ENCODE measurements around the gene UBE2S. TPM values are rescaled to one million over a fixed set of nuclear protein-coding genes. Genes with fewer than 3 reads are reported as not detected.

The UBE2S gene
- total and polyA plus RNA-seq, 10 of the 15 experiments (the other 5 are each of a cell fraction or from before 2014, with no cell fraction given): 2.3 to 640 (median 127) TPM

DNA sequence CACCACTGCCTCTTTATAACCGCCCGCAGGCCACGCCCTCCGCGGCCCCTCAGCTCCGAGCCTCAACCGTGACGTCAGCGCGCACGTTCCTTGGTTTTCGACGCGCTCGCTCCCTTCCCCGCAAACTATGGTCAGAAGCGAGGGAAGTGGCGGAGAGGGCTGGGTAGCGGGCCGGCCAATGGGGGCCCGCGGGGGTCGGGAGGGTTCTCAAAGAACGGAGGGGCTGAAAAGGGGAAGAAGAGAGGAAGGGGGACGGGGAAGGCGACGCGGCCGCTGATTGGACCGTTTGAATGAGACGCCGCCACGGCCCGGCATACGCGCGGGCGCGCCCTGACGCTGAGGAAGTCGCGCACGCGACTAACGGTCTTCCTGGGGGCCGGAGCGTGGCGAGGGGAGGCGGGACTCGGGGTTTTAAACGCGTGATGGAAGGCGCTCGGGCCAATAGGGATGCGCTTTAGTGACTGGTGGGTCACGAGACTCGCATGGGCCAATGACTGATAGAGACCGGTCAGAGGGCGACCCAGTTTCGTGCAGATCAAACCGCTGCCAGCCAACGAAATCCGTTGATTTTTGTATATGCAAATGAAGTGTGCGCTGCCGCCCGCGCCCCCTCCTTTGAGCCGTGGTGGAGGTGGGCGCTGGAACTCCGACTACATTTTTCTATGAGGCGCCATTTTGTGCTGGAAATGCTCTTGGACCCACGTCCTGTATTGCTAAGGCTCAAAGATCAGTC is 378 bp upstream of the UBE2S start (continued):
- TF ChIP-seq FOXM1 (IDR thresholded peaks at IDR 0.05; ENCODE audit: low read depth, low read length) (peak; percentile 86), ATF3 (IDR thresholded peaks at IDR 0.05; ENCODE audit: borderline replicate concordance, extremely low read depth, low read depth, low read length) (no peak), SIN3A (IDR thresholded peaks at IDR 0.05; ENCODE audit: low read depth, low read length) (no peak), ASH2L (IDR thresholded peaks at IDR 0.05; ENCODE audit: borderline replicate concordance, low read depth) (no peak), REST (IDR thresholded peaks at IDR 0.05; ENCODE audit: low read depth, low read length) (no peak), EP300 (IDR thresholded peaks at IDR 0.05; ENCODE audit: borderline replicate concordance in 1 of 2, control insufficient read depth in 1 of 2, low read depth in 2 of 2, low read length in 2 of 2) (0 out of 4 replicates have a peak, but pooled peaks of 1 of the 2 experiments have one; percentile 39), KAT2A (conservative IDR thresholded peaks at IDR 0.05; ENCODE audit: control insufficient read depth, low read depth, low read length) (no peak), MLLT1 (IDR thresholded peaks at IDR 0.05) (peak; percentile 16; the same call in 1 of the 2 replicates), EED (IDR thresholded peaks at IDR 0.05; ENCODE audit: low read depth) (no peak), NR2F1 (conservative IDR thresholded peaks at IDR 0.05) (no peak; the same call in none of the 2 replicates), SRF (IDR thresholded peaks at IDR 0.05; ENCODE audit: low read depth in 2 of 2, low read length in 2 of 2) (no peak), ZBTB11 (CRISPR knock-in tag; IDR thresholded peaks at IDR 0.05) (no peak)
- TF ChIP-seq, protein P1, sequence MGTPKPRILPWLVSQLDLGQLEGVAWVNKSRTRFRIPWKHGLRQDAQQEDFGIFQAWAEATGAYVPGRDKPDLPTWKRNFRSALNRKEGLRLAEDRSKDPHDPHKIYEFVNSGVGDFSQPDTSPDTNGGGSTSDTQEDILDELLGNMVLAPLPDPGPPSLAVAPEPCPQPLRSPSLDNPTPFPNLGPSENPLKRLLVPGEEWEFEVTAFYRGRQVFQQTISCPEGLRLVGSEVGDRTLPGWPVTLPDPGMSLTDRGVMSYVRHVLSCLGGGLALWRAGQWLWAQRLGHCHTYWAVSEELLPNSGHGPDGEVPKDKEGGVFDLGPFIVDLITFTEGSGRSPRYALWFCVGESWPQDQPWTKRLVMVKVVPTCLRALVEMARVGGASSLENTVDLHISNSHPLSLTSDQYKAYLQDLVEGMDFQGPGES (IDR thresholded peaks at IDR 0.05): peak; percentile 70; the same call in 1 of the 2 replicates
- TF ChIP-seq, protein P2, sequence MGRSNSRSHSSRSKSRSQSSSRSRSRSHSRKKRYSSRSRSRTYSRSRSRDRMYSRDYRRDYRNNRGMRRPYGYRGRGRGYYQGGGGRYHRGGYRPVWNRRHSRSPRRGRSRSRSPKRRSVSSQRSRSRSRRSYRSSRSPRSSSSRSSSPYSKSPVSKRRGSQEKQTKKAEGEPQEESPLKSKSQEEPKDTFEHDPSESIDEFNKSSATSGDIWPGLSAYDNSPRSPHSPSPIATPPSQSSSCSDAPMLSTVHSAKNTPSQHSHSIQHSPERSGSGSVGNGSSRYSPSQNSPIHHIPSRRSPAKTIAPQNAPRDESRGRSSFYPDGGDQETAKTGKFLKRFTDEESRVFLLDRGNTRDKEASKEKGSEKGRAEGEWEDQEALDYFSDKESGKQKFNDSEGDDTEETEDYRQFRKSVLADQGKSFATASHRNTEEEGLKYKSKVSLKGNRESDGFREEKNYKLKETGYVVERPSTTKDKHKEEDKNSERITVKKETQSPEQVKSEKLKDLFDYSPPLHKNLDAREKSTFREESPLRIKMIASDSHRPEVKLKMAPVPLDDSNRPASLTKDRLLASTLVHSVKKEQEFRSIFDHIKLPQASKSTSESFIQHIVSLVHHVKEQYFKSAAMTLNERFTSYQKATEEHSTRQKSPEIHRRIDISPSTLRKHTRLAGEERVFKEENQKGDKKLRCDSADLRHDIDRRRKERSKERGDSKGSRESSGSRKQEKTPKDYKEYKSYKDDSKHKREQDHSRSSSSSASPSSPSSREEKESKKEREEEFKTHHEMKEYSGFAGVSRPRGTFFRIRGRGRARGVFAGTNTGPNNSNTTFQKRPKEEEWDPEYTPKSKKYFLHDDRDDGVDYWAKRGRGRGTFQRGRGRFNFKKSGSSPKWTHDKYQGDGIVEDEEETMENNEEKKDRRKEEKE (IDR thresholded peaks at IDR 0.05): no peak
